Fibroblast of lung (primary cell): ENCODE data around the gene LGALSL. TPM values are rescaled to one million over a fixed set of nuclear protein-coding genes. Genes with fewer than 3 reads are reported as not detected.

Experiments used
- DNase-seq, 2 donors: peaks; one replicate each; pipeline versions ENCODE4 v3.0.0 to v3.0.0-alpha.2; 2010; ENCODE audit warnings: low read depth in 2 of 2
- H2AFZ ChIP-seq: 2 replicates; pipeline ENCODE4 v1.5.1; 2012; ENCODE audit warnings: low read length, control low read depth, inconsistent platforms
- H3K27ac ChIP-seq: 2 replicates; pipeline ENCODE4 v1.5.1; 2011; ENCODE audit warnings: low read length, control low read depth; ENCODE audit not compliant: insufficient read depth
- H3K27me3 ChIP-seq: 2 replicates; pipeline ENCODE4 v1.5.1; 2011; ENCODE audit warnings: mild to moderate bottlenecking, low read length; ENCODE audit not compliant: control insufficient read depth, insufficient read depth
- H3K36me3 ChIP-seq: 2 replicates; pipeline ENCODE4 v1.5.1; 2011; ENCODE audit warnings: low read length; ENCODE audit not compliant: control insufficient read depth, insufficient read depth
- H3K4me1 ChIP-seq: 2 replicates; pipeline ENCODE4 v1.5.1; 2011; ENCODE audit warnings: low read length; ENCODE audit not compliant: control insufficient read depth, insufficient read depth; ENCODE audit errors: extremely low read depth
- H3K4me2 ChIP-seq: 2 replicates; pipeline ENCODE4 v1.5.1; 2011; ENCODE audit warnings: low read length, control low read depth; ENCODE audit not compliant: insufficient read depth; ENCODE audit errors: extremely low read depth
- H3K4me3 ChIP-seq, 4 experiments: fragments of 200-600 bp in 1 of 4; sonication (generic) in 1 of 4; replicated peaks in 1 of 4; 2 replicates each; pipeline ENCODE4 v1.5.1; 2011 to 2016; ENCODE audit warnings: low read length in 4 of 4, low read depth in 3 of 4, mild to moderate bottlenecking in 3 of 4, control low read depth in 2 of 4, inconsistent platforms in 1 of 4, mixed read lengths in 1 of 4; ENCODE audit not compliant: insufficient read depth in 1 of 4; ENCODE audit errors: control extremely low read depth in 1 of 4
- H3K79me2 ChIP-seq: 2 replicates; pipeline ENCODE4 v1.5.1; 2012; ENCODE audit warnings: mild to moderate bottlenecking, low read length, inconsistent platforms; ENCODE audit not compliant: control insufficient read depth, insufficient read depth
- H3K9ac ChIP-seq: 2 replicates; pipeline ENCODE4 v1.5.1; 2011; ENCODE audit warnings: mild to moderate bottlenecking, low read length, control low read depth; ENCODE audit not compliant: insufficient read depth
- H3K9me3 ChIP-seq: 2 replicates; pipeline ENCODE4 v1.5.1; 2012; ENCODE audit warnings: low read depth, low read length; ENCODE audit not compliant: control insufficient read depth, insufficient read depth
- H4K20me1 ChIP-seq: 2 replicates; pipeline ENCODE4 v1.5.1; 2011; ENCODE audit warnings: low read length; ENCODE audit not compliant: control insufficient read depth, insufficient read depth; ENCODE audit errors: extremely low read depth
- EZH2 ChIP-seq: IDR thresholded peaks from 2 replicates; pipeline ENCODE4 v1.5.1; 2012; ENCODE audit warnings: low read length, control low read depth, mild to moderate bottlenecking; ENCODE audit errors: missing control alignments
- polyA plus RNA-seq, 2 donors: library from polyadenylated mRNA; depleted of rRNA in 1 of 2; stranded (reverse) in 1 of 2; unstranded in 1 of 2; fragments of >200 nt; gene quantifications; 2 replicates each; pipeline ENCODE4 v1.2.1, GENCODE V29; 2011 to 2012; ENCODE audit warnings: missing spikeins in 1 of 2
- total RNA-seq: library from RNA; depleted of rRNA; stranded (reverse); fragments of >200 nt; gene quantifications from 2 replicates; pipeline ENCODE4 v1.2.1, GENCODE V29; 2014
- TF ChIP-seq, protein P1 (sequence below), 2 donors: IDR thresholded peaks in 1 of 2; conservative IDR thresholded peaks in 1 of 2; 1 replicate in 1 of 2; 2 replicates in 1 of 2; pipeline ENCODE4 v1.5.1; 2011 to 2012; ENCODE audit warnings: low read length in 2 of 2, control low read depth in 1 of 2, inconsistent platforms in 1 of 2, low read depth in 1 of 2, mild to moderate bottlenecking in 1 of 2

Gene LGALSL
- total and polyA plus RNA-seq, 2 donors (not counting 1 experiment from before 2014, with no cell fraction given), result 3.1 to 5.7 TPM

DNA sequence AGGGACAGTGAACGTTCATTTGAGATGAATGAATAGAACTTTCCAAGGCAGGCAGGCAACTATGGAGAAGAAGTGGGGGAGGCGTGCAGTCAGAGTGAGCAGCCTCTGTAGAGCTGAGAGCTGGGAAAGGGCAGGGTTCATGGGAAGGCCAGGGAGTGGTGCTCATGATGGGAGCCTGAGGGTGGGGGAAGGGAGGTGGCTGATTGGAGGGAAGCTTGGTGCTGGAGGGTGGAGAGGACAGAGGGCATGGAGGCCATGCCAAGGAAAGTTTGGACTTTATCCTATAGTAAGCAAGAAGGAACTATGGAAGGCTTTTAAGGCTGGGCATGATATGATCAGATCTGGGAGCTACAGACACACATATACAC is 47.6 kb upstream of the LGALSL start:
- H3K4me2 ChIP-seq, result no peak overlapping the region
- no peak overlapping the region for H3K27ac ChIP-seq
- H3K9ac ChIP-seq, result no peak overlapping the region
- H4K20me1 ChIP-seq, result no peaks in the 10 kb centered on the region
- H2AFZ ChIP-seq, result no peak overlapping the region
- no peaks in the 10 kb centered on the region for H3K36me3 ChIP-seq
- DNase-seq, result no peak
- H3K79me2 ChIP-seq, result no peaks in the 10 kb centered on the region
- H3K9me3 ChIP-seq, result no peaks in the 10 kb centered on the region
- peaks cover 11% of the 10 kb centered on the region for H3K27me3 ChIP-seq
- peaks cover 16% of the 10 kb centered on the region for H3K4me1 ChIP-seq
- no peak overlapping the region for H3K4me3 ChIP-seq
- TF ChIP-seq, protein P1, sequence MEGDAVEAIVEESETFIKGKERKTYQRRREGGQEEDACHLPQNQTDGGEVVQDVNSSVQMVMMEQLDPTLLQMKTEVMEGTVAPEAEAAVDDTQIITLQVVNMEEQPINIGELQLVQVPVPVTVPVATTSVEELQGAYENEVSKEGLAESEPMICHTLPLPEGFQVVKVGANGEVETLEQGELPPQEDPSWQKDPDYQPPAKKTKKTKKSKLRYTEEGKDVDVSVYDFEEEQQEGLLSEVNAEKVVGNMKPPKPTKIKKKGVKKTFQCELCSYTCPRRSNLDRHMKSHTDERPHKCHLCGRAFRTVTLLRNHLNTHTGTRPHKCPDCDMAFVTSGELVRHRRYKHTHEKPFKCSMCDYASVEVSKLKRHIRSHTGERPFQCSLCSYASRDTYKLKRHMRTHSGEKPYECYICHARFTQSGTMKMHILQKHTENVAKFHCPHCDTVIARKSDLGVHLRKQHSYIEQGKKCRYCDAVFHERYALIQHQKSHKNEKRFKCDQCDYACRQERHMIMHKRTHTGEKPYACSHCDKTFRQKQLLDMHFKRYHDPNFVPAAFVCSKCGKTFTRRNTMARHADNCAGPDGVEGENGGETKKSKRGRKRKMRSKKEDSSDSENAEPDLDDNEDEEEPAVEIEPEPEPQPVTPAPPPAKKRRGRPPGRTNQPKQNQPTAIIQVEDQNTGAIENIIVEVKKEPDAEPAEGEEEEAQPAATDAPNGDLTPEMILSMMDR (conservative IDR thresholded peaks at IDR 0.05 in 1 of 2, IDR thresholded peaks at IDR 0.05 in 1 of 2; ENCODE audit: low read depth in 1 of 2, low read length in 2 of 2), result no peak
- no peak for TF ChIP-seq EZH2

DNA sequence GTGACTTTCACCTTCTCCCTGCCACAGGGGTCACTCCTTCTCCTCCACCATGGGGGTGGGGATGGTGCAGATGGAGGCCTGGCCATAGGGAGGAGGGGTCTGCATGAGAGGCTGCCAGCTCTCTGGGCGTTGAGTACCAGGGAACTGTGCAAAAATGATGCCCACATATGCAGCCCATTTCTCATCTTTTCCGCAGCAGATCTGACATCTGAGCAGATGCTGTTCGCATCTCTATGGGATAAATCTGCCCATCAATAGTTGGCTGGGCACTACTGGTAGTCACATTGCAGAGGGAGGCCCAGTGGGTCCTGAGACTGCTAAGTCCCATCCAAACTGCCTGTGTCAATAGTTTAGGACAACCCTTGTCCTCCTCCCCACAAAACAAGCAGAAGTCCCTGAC is 45.9 kb upstream of the LGALSL start:
- TF ChIP-seq, protein P1 (conservative IDR thresholded peaks at IDR 0.05 in 1 of 2, IDR thresholded peaks at IDR 0.05 in 1 of 2; ENCODE audit: low read depth in 1 of 2, low read length in 2 of 2), result no peak
- peaks cover 16% of the 10 kb centered on the region for H3K4me1 ChIP-seq
- H2AFZ ChIP-seq, result no peak overlapping the region
- no peak overlapping the region for H3K27ac ChIP-seq
- H3K9me3 ChIP-seq, result no peaks in the 10 kb centered on the region
- no peak overlapping the region for H3K4me2 ChIP-seq
- H4K20me1 ChIP-seq, result no peaks in the 10 kb centered on the region
- no peak for DNase-seq
- H3K27me3 ChIP-seq, result peaks cover 17% of the 10 kb centered on the region
- H3K36me3 ChIP-seq, result no peaks in the 10 kb centered on the region
- no peak overlapping the region for H3K4me3 ChIP-seq
- H3K79me2 ChIP-seq, result no peaks in the 10 kb centered on the region
- no peak overlapping the region for H3K9ac ChIP-seq

DNA sequence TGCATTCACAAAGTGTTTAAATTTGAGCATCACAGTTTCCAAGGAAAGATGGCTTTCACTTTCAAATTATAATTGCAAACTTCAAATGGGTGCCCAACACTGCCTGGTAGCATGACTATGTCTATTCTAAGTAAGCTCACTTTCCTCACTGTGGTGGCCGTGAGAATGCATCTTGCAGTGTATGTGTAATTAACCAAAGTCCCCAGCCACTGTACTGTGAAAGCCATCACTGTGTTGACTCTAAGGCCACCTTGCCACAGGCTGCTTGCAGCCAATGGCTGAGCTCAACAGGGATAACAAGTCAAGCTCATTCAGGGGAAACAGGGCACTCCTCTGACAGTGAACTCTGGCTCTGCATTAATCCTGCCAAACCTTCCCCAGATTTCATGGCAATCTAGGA is 43.3 kb upstream of the LGALSL start:
- no peak overlapping the region for H3K27ac ChIP-seq
- TF ChIP-seq, protein P1 (conservative IDR thresholded peaks at IDR 0.05 in 1 of 2, IDR thresholded peaks at IDR 0.05 in 1 of 2; ENCODE audit: low read depth in 1 of 2, low read length in 2 of 2), result no peak
- no peak for TF ChIP-seq EZH2
- H2AFZ ChIP-seq, result no peak overlapping the region
- no peak overlapping the region for H3K4me3 ChIP-seq
- no peak overlapping the region for H3K9ac ChIP-seq
- H3K9me3 ChIP-seq, result no peaks in the 10 kb centered on the region
- DNase-seq, result no peak
- H3K27me3 ChIP-seq, result peaks cover 17% of the 10 kb centered on the region
- no peaks in the 10 kb centered on the region for H3K36me3 ChIP-seq
- no peaks in the 10 kb centered on the region for H3K79me2 ChIP-seq
- H4K20me1 ChIP-seq, result no peaks in the 10 kb centered on the region
- H3K4me2 ChIP-seq, result no peak overlapping the region
- H3K4me1 ChIP-seq, result peaks cover 4% of the 10 kb centered on the region
